Stimulated activated effector memory CD8-positive, alpha-beta T cell treated with anti-CD3 and anti-CD28 coated beads, Interleukin-12 subunit alpha, Interleukin-12 subunit beta, amount 100 ng/mL, for 72 hours (primary cell): Measurements from ENCODE around the gene ABCA2.
"Not testable (repeated sequence)": the region's sequence is repeated elsewhere in the genome, so short reads cannot be mapped to it uniquely, and the experiment has no call there.

Experiments used
- ATAC-seq: fragments of 150-1000 bp; cut with Tn5 transposase; 2 replicates; pipeline ENCODE4 v1.10.0; 2021
- DNase-seq, 2 donors: peaks; one replicate each; pipeline ENCODE4 v3.0.0; 2021 to 2022; ENCODE audit warnings: low spot score in 2 of 2
- H3K27ac Mint-ChIP-seq: one replicate; pipeline ENCODE4 v1.8.0; 2022; ENCODE audit warnings: mild to moderate bottlenecking, mixed read lengths
- H3K36me3 Mint-ChIP-seq: one replicate; pipeline ENCODE4 v1.8.0; 2022; ENCODE audit warnings: mild to moderate bottlenecking, mixed read lengths
- H3K4me1 Mint-ChIP-seq: one replicate; pipeline ENCODE4 v1.8.0; 2022; ENCODE audit warnings: mixed read lengths
- H3K4me3 Mint-ChIP-seq: one replicate; pipeline ENCODE4 v1.8.0; 2022; ENCODE audit warnings: mild to moderate bottlenecking, mixed read lengths
- H3K9me3 Mint-ChIP-seq: one replicate; pipeline ENCODE4 v1.8.0; 2022; ENCODE audit warnings: mixed read lengths

ABCA2 gene

GRCh38 chr9:137009938-137010732 is 17.9 kb downstream of the ABCA2 start:
- Mint-ChIP-seq H3K27ac (no peak overlapping the region), H3K36me3 (peaks cover 8% of the 10 kb centered on the region)
- ATAC-seq = no peak

DNA sequence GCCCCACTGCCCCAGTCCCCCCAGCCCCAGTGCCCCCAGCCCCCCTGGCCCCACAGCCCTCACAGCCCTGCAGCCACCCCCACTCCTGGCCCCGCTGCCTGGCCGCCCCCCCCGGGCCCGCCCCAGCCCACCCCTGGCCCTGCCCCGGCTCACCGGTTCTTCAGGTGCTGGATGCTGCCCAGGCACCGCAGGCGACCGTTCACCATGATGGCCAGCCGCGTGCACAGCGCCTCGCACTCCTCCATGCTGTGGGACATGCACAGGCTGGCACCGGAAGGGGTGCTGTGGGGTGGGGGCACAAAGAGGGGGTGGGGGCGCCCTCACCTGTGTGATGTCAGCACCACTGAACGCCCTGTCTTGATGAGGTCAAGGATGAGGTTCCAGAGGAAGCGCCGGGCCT is 18.8 kb downstream of the ABCA2 start:
- peaks cover 8% of the 10 kb centered on the region for H3K36me3 Mint-ChIP-seq
- no peak for ATAC-seq
- no peak overlapping the region for H3K4me3 Mint-ChIP-seq
- no peak for DNase-seq
- no peaks in the 10 kb centered on the region for H3K9me3 Mint-ChIP-seq
- H3K27ac Mint-ChIP-seq = no peak overlapping the region
- peaks cover 22% of the 10 kb centered on the region for H3K4me1 Mint-ChIP-seq

More at GRCh38 chr9:137009938-137010732, 17.9 kb downstream of the ABCA2 start:
- DNase-seq = no peak
- Mint-ChIP-seq H3K4me3 (no peak overlapping the region), H3K9me3 (no peaks in the 10 kb centered on the region), H3K4me1 (peaks cover 14% of the 10 kb centered on the region)

DNA sequence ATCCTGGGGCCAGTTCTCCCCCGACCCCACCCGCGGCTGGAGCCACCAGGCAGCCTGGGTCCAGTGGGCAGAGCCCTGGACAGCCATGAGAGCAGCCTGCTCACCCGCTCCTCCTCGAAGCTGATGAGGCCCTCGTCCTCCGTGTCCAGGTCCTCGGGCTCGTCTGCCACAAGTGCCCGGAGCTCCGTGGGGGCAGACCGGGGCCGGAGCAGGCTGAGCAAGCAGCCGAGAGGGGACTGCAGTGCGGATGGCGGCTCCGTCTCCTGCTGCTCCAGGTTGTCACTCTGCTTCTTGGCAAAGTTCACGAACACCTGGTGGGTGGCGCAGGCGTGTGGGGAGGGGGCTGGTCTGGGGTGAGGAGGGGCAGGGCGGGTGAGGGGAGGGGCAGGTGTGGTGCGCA is 19.7 kb downstream of the ABCA2 start:
- ATAC-seq = no peak
- peaks cover 8% of the 10 kb centered on the region for H3K36me3 Mint-ChIP-seq
- no peak overlapping the region for H3K4me3 Mint-ChIP-seq
- H3K9me3 Mint-ChIP-seq = no peaks in the 10 kb centered on the region
- no peak overlapping the region for H3K27ac Mint-ChIP-seq
- H3K4me1 Mint-ChIP-seq = peaks cover 22% of the 10 kb centered on the region
- no peak for DNase-seq

DNA sequence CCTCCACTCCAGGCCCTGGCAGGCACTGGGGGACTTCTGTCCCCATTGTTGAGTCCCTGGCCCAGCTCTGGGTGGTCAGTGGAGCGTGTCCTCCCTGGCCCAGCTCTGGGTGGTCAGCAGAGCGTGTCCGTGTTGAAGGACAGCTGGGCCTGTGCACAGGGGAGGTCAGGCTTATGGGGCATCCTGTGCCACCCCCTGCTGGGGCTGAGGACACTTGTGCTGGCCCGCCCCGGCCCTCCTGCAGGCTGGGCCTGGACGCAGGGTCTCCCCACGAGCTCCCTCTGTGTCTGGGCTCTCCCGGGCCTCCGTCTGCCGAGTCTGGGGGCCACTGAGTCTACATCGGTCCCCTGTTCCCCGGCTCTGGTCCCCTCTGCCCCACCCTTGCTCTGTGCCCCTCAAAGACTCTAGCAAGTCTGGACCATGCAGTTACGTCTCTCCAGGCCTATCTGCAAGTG is 20.2 kb downstream of the ABCA2 start:
- Mint-ChIP-seq H3K27ac (no peak overlapping the region), H3K4me3 (no peak overlapping the region), H3K36me3 (peaks cover 8% of the 10 kb centered on the region), H3K4me1 (peaks cover 22% of the 10 kb centered on the region), H3K9me3 (no peaks in the 10 kb centered on the region)
- DNase-seq (no peak), ATAC-seq (no peak)

- ATAC-seq (no peak), DNase-seq (no peak)
- no peak overlapping the region for H3K27ac Mint-ChIP-seq
- peaks cover 8% of the 10 kb centered on the region for H3K36me3 Mint-ChIP-seq
- H3K9me3 Mint-ChIP-seq = no peaks in the 10 kb centered on the region
- H3K4me1 Mint-ChIP-seq = peaks cover 22% of the 10 kb centered on the region
- H3K4me3 Mint-ChIP-seq = no peak overlapping the region
These were observed 20.8 kb downstream of the ABCA2 start for GRCh38 chr9:137007108-137007815.

- Mint-ChIP-seq H3K4me3 (peak overlapping the region; percentile 43), H3K36me3 (peaks cover 8% of the 10 kb centered on the region), H3K27ac (peak overlapping the region; percentile 45), H3K4me1 (peaks cover 22% of the 10 kb centered on the region), H3K9me3 (no peaks in the 10 kb centered on the region)
- ATAC-seq (peak; percentile 72), DNase-seq (peak in 1 of 2 donors; percentile 70)
These were observed 21.7 kb downstream of the ABCA2 start for GRCh38 chr9:137006116-137007003.

- H3K4me1 Mint-ChIP-seq = peaks cover 39% of the 10 kb centered on the region
- not testable (repeated sequence) for H3K9me3 Mint-ChIP-seq, H3K27ac Mint-ChIP-seq, ATAC-seq, H3K4me3 Mint-ChIP-seq
- DNase-seq = peak in 1 of 2 donors; percentile 65
- H3K36me3 Mint-ChIP-seq = peaks cover 15% of the 10 kb centered on the region
These were observed 23.8 kb downstream of the ABCA2 start for GRCh38 chr9:137004285-137004684.

- no peak overlapping the region for H3K27ac Mint-ChIP-seq
- no peak for DNase-seq
- no peaks in the 10 kb centered on the region for H3K9me3 Mint-ChIP-seq
- ATAC-seq = no peak
- H3K4me1 Mint-ChIP-seq = peaks cover 54% of the 10 kb centered on the region
- no peak overlapping the region for H3K4me3 Mint-ChIP-seq
- H3K36me3 Mint-ChIP-seq = peaks cover 23% of the 10 kb centered on the region
These were observed 25.4 kb downstream of the ABCA2 start for GRCh38 chr9:137002646-137003041.

- no peak overlapping the region for H3K27ac Mint-ChIP-seq
- no peaks in the 10 kb centered on the region for H3K9me3 Mint-ChIP-seq
- H3K4me1 Mint-ChIP-seq = peaks cover 58% of the 10 kb centered on the region
- peaks cover 27% of the 10 kb centered on the region for H3K36me3 Mint-ChIP-seq
- ATAC-seq (no peak), DNase-seq (no peak)
- H3K4me3 Mint-ChIP-seq = no peak overlapping the region
These were observed 26.0 kb downstream of the ABCA2 start for GRCh38 chr9:137001857-137002645.

DNA sequence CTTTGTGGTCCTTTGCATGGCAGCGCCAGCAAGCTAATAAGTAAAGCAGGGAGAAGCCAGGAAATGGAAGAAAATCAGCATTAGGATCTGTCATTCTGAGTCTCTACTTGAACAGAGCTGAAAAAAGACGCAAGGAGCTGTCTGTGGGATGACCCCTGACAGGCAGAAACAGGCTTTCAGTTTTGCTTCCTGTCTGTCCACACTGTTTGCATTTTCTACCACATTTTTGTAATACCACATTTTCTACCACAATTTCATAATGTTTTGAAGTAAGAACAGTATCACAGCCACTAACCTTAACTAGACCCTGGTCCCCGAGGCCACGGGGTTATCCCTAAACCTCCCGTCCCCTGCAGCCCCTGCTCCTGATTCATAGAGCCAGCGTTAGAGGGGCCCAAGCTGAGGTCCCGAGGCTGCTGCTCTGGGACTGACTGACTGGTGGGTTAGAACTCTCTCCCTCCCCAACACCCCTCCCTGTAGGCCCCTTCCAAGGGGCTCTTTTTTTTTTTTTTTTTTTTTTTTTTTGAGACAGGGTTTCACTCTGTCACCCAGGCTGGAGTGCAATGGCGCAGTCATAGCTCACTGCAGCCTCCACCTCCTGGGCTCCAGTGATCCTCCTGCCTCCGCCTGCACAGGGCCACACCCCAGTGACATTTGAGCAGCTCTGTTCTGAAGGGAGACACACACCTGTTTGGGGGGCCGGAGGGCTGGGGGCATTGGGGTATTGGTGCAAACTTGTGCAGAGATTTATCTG is 27.7 kb downstream of the ABCA2 start:
- H3K9me3 Mint-ChIP-seq = no peaks in the 10 kb centered on the region
- ATAC-seq (peak; percentile 88), DNase-seq (peak in 1 of 2 donors; percentile 83)
- peak overlapping the region; percentile 51 for H3K27ac Mint-ChIP-seq
- peaks cover 19% of the 10 kb centered on the region for H3K36me3 Mint-ChIP-seq
- peak overlapping the region; percentile 49 for H3K4me3 Mint-ChIP-seq
- H3K4me1 Mint-ChIP-seq = peaks cover 56% of the 10 kb centered on the region

DNA sequence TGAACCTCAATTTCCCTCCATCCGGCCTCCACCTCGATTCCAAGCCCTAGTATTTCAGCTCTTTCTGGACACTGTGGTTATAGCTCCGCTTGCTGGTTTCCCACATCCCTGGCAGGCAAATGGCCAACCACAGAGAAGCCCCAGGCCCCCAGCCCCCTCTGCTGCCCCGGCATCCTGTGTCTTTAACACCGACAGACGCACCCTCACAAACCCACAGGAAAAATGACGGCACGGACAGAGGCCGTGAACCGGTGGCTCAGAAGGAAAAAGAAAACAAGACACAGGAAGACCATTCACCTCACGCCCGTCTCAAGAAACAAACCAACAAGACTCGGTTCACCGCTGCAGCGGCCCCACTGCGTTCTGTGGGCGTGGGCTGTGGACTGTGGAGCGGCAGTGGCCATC is 30.2 kb downstream of the ABCA2 start:
- peak overlapping the region; percentile 69 for H3K4me3 Mint-ChIP-seq
- H3K36me3 Mint-ChIP-seq = peaks cover 27% of the 10 kb centered on the region
- peak; percentile 9 for ATAC-seq
- H3K9me3 Mint-ChIP-seq = no peaks in the 10 kb centered on the region
- DNase-seq = no peak
- H3K27ac Mint-ChIP-seq = peak overlapping the region; percentile 90
- H3K4me1 Mint-ChIP-seq = peaks cover 59% of the 10 kb centered on the region

DNA sequence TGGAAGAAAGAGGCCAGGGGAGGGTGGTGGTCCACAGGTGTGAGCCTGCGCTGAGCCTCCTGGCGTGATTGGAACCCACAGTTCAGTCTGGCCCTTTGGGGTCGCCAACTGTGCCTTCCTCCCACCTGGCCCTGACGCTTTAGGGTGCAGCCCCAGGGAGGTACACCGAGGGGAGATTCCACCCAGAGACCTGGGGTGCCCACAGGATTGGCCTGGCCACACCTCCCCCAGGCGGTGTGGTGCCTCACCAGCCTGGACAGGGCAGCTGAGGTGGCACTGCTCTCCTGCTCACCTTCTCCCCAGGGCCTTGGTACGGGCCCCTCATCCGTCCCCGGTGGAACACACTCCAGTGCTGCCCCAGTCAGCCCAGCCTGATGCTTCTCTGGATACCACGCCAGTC is 30.7 kb downstream of the ABCA2 start:
- Mint-ChIP-seq H3K36me3 (peaks cover 27% of the 10 kb centered on the region), H3K9me3 (no peaks in the 10 kb centered on the region), H3K27ac (peak overlapping the region; percentile 90), H3K4me1 (peaks cover 59% of the 10 kb centered on the region), H3K4me3 (peak overlapping the region; percentile 69)
- ATAC-seq = no peak
- DNase-seq = no peak

- no peaks in the 10 kb centered on the region for H3K9me3 Mint-ChIP-seq
- H3K4me3 Mint-ChIP-seq = peak within 1 kb of the TSS; percentile 69
- peaks cover 29% of the 10 kb centered on the region for H3K36me3 Mint-ChIP-seq
- ATAC-seq (no peak), DNase-seq (peak in 1 of 2 donors; percentile 75)
- peaks cover 60% of the 10 kb centered on the region for H3K4me1 Mint-ChIP-seq
- peak within 1 kb of the TSS; percentile 90 for H3K27ac Mint-ChIP-seq
These were observed 31.4 kb downstream of the ABCA2 start, which contains the start of gene CLIC3 for GRCh38 chr9:136996361-136997292. Gene CLIC3, minus strand, starts transcription at chr9:136996568. Its CDS starts 25 bp downstream, at chr9:136996543.
